ENCODE data around the gene FBXO34. TPM values are rescaled to one million over a fixed set of nuclear protein-coding genes. Genes with fewer than 3 reads are reported as not detected.

Gene FBXO34
- total and polyA plus RNA-seq, 10 of the 15 experiments (the other 5 are each of a cell fraction or from before 2014, with no cell fraction given): 5.6 to 22.8 (median 17.6) TPM

GRCh38 chr14:55254581-55254980 is 16.6 kb upstream of the FBXO34 start (continued):
- TF ChIP-seq PRDM15 (CRISPR knock-in tag; IDR thresholded peaks at IDR 0.05) (no peak), FOXM1 (IDR thresholded peaks at IDR 0.05; ENCODE audit: low read depth, low read length) (no peak)

GRCh38 chr14:55255979-55256378 is 15.2 kb upstream of the FBXO34 start:
- intact Hi-C loops (cut with micrococcal nuclease; ENCODE audit: unreplicated experiment) (no loop called here), in situ Hi-C loops (cut with MboI) (no loop called here)
- no peak overlapping the region for H3K4me3 ChIP-seq
- POLR2A ChIA-PET: no interaction called here
- H3K9me3 ChIP-seq (replicated peaks; ENCODE audit: control insufficient read depth, insufficient read depth, low read length): no peaks in the 10 kb centered on the region
- 44% methylated on average over 3 of the region's 3 CpGs for whole genome bisulfite sequencing (ENCODE audit: insufficient coverage, insufficient replicate concordance, low lambda C conversion rate, missing lambda C conversion rate)
- H3K4me1 ChIP-seq (ENCODE audit: control insufficient read depth, insufficient read depth, low read length): no peaks in the 10 kb centered on the region
- ATAC-seq (no peak), FAIRE-seq (no peak), DNase-seq (ENCODE audit: low read depth, low spot score) (no peak)
- SMC1A ChIA-PET (ENCODE audit: uncharacterized antibody, unreplicated experiment): interaction anchor here (1.1 to 1.2 kb wide), 2 partner anchors 9 to 10 kb away, joined by 3 to 4 read pairs; no protein-coding TSS in a partner anchor
- H4K20me1 ChIP-seq (ENCODE audit: control insufficient read depth, insufficient read depth): no peaks in the 10 kb centered on the region
- no peak overlapping the region for H3K27ac ChIP-seq (ENCODE audit: control insufficient read depth, insufficient read depth)
- TF ChIP-seq PBX3 (IDR thresholded peaks at IDR 0.05; ENCODE audit: insufficient replicate concordance, low read depth, low read length): no peak
- TF ChIP-seq HDGF (IDR thresholded peaks at IDR 0.05): no peak
- TF ChIP-seq BACH1 (IDR thresholded peaks at IDR 0.05; ENCODE audit: borderline replicate concordance): no peak
- TF ChIP-seq CREB1 (IDR thresholded peaks at IDR 0.05; ENCODE audit: low read depth): no peak
- TF ChIP-seq SMAD1 (IDR thresholded peaks at IDR 0.05; ENCODE audit: low read depth, partially characterized antibody): no peak
- TF ChIP-seq ESRRA (IDR thresholded peaks at IDR 0.05; ENCODE audit: low read length): no peak
- no peak for TF ChIP-seq GATAD2B (conservative IDR thresholded peaks at IDR 0.05; ENCODE audit: low read depth)
- no peak for TF ChIP-seq TCF3 (IDR thresholded peaks at IDR 0.05; ENCODE audit: borderline replicate concordance, insufficient read depth, low read depth, low read length)
- TF ChIP-seq HDAC6 (IDR thresholded peaks at IDR 0.05; ENCODE audit: unreplicated experiment): no peak
- no peak for TF ChIP-seq CHD2 (IDR thresholded peaks at IDR 0.05; ENCODE audit: borderline replicate concordance, low read depth, low read length)
- TF ChIP-seq SMC3 (IDR thresholded peaks at IDR 0.05; ENCODE audit: borderline replicate concordance, low read length): no peak
- TF ChIP-seq CBX3 (IDR thresholded peaks at IDR 0.05; ENCODE audit: borderline replicate concordance, low read depth): no peak
- no peak for TF ChIP-seq CBX5 (IDR thresholded peaks at IDR 0.05; ENCODE audit: low read depth)
- no peak for TF ChIP-seq HSF1 (IDR thresholded peaks at IDR 0.05; ENCODE audit: low read depth, low read length)
- no peaks in the 10 kb centered on the region for H3K36me3 ChIP-seq (ENCODE audit: control insufficient read depth in 2 of 2, insufficient read depth in 2 of 2, low read length in 1 of 2)
- RAD21 ChIA-PET (ENCODE audit: unreplicated experiment): no interaction called here
- no peak overlapping the region for H3K4me2 ChIP-seq (ENCODE audit: control insufficient read depth, insufficient read depth)
- H2AFZ ChIP-seq (ENCODE audit: control insufficient read depth, low read depth, low read length): no peak overlapping the region
- no peaks in the 10 kb centered on the region; a peak in 2 of 4 replicates for H3K27me3 ChIP-seq (replicated peaks in 1 of 2; ENCODE audit: control insufficient read depth in 2 of 2, insufficient read depth in 2 of 2, low read length in 1 of 2)
- H3K79me2 ChIP-seq (ENCODE audit: control insufficient read depth, insufficient read depth, low read length): no peaks in the 10 kb centered on the region
- H3K9ac ChIP-seq (ENCODE audit: control insufficient read depth, insufficient read depth, low read length): no peak overlapping the region
- no TSS peak for BruUV-seq (replicated peaks)
- CTCF ChIA-PET: interaction anchor here (0.8 to 2.3 kb wide), 2 partner anchors 10 to 14 kb away, joined by 3 to 10 read pairs; no protein-coding TSS in a partner anchor

All from GM12878 (cell line).